Breast epithelium (tissue), 3 donors: ENCODE measurements around the gene KLRC4.

Experiments used
- POLR2AphosphoS5 ChIP-seq, 3 donors: sonication (generic); formaldehyde crosslinking; IDR thresholded peaks; one replicate each; pipeline ENCODE4 v1.6.1; 2017; ENCODE audit warnings: antibody characterized with exemption in 3 of 3
- TF ChIP-seq, protein P1 (sequence below), 3 donors: fragments of 450-650 bp; IDR thresholded peaks; one replicate each; pipeline ENCODE4 v1.5.1; 2016 to 2017; ENCODE audit warnings: antibody characterized with exemption in 3 of 3, mild to moderate bottlenecking in 3 of 3, moderate library complexity in 3 of 3

DNA sequence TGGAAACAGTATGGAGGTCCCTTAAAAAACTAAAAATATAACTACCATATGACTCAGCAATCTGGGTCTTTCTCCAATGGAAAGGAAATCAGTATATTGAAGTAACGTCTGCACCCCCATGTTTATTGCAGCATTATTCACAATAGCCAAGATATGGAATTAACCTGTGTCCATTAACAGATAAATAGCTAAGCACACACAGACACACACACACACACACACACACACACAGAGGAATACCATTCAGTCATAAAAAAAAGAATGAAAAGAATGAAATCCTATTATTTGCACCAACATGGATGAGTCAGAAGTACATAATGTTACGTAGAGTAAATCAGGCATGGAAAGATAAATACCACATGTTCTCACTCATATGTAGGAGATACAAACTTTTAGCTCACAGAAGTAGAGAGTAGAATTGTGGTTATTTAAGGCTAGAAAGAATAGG lies 24.4 kb downstream of the KLRC4 start:
- no peak for TF ChIP-seq POLR2AphosphoS5 (IDR thresholded peaks at IDR 0.05)
- TF ChIP-seq, protein P1, sequence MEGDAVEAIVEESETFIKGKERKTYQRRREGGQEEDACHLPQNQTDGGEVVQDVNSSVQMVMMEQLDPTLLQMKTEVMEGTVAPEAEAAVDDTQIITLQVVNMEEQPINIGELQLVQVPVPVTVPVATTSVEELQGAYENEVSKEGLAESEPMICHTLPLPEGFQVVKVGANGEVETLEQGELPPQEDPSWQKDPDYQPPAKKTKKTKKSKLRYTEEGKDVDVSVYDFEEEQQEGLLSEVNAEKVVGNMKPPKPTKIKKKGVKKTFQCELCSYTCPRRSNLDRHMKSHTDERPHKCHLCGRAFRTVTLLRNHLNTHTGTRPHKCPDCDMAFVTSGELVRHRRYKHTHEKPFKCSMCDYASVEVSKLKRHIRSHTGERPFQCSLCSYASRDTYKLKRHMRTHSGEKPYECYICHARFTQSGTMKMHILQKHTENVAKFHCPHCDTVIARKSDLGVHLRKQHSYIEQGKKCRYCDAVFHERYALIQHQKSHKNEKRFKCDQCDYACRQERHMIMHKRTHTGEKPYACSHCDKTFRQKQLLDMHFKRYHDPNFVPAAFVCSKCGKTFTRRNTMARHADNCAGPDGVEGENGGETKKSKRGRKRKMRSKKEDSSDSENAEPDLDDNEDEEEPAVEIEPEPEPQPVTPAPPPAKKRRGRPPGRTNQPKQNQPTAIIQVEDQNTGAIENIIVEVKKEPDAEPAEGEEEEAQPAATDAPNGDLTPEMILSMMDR (IDR thresholded peaks at IDR 0.05): no peak
